Medulla oblongata (tissue), 1 donor: ENCODE results near the gene FAM78B.
A peak's percentile ranks its signal among the peaks of the same experiment; 100 is the strongest.

Experiments
- DNase-seq: peaks from one replicate; pipeline ENCODE4 v3.0.0-alpha.2; 2015; ENCODE audit errors: extremely low spot score

Gene FAM78B

DNA sequence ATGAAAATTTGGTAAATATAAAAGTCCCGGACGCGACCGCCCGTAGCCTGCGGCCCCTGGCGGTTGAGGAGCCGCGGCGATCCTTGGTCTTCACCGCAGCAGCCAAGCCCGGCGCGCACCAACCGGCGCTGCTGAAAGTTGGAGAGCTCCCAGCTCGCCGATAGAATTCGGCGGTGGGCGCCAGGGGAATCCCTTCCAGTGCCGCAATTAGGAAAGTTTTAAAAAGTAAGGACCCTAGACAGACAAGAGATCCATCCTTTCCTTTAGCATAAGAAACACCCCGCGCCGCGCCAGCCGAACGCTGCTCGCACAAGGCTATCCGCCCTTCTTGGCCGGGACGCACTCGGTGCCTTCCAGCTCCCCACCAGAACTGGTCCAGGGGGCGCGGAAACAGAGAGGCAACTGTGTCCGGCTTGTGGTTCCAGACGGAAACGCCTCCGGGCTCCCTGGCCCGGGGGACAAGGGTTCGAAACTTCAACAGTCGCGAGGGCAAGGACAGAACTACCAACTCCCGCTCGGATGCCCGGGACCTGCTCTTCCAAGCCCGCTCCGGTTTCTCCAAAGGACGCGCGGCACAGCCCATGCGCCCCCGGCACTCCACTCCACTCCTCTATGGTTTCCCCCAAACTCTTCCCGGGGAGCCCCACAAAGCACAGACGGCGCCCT lies 1.7 kb downstream of the FAM78B start:
- peak; percentile 21 for DNase-seq

DNA sequence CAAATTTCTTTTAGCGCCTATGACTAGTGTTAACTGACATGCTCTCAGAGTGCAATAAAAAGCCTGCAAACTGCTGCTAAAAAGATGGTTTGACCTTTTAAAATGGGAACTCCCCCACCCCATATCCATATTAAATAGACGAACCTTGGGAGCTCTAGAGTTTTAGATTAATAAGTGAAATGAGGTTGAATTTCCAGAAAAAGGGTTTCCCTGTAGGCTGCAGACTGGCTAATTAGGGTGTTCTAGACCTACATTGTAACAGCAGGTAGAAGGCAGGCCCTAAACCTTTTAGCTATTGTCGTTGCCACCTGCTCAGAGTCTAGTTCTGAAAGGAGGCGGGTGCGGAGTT lies 2.2 kb downstream of the FAM78B start:
- DNase-seq: no peak

DNA sequence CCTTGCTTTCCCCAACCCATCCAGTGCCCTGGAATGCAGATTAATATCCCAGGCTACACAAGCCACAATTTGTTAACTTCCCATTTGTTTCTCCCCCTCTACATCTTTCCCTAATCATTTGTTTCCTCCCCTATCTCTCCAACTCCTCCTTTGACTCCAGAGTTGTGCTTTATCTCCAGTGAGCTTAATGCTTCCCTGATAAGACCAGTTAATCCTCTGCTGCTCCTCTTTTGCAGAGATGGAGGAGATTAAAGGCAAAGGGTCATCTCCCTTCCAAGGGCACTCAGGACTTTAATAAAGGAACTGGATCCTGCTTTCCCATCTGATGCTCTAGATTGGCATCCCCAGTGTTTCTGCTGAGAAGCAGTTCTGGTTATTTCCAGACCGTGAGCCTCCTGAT lies 7.1 kb downstream of the FAM78B start:
- no peak for DNase-seq

DNA sequence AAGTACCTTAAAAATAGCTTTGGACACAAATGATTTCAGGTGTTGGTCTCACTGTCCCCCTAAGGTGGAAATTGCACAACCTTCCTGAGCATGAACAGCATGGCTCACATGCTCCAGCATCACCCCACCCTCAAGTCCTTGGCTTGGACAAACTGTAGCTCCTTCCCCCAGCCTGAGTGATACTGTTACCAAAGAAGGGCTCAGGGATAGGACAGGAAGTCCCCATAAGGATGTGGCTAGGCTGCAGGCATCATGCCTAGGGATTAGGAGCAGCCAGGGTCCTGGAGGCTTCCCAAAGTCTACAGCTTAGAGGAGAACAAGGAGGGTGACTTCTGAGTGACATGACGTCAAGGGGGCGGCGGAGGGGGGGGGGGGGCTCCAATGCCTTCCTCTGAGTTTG lies 10.1 kb downstream of the FAM78B start:
- no peak for DNase-seq

DNA sequence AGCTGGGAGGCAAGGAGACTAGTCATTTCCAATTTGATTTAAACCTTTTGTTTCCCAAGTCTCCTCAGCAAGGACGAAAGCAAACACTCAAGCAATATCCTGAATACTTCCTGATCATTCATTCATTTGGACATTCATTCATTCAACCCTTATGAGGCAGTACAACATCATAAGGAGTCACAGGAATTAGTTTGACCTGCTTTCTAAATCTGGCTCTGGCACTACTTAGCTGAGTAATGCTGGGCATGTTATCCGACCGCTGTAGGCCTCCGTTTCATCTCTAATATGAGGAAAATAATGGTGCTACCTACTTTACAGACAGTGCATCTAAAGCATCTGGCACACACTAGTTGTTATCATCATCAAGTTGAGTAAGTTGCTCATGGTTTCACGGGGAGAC lies 11.7 kb downstream of the FAM78B start:
- DNase-seq: no peak

DNA sequence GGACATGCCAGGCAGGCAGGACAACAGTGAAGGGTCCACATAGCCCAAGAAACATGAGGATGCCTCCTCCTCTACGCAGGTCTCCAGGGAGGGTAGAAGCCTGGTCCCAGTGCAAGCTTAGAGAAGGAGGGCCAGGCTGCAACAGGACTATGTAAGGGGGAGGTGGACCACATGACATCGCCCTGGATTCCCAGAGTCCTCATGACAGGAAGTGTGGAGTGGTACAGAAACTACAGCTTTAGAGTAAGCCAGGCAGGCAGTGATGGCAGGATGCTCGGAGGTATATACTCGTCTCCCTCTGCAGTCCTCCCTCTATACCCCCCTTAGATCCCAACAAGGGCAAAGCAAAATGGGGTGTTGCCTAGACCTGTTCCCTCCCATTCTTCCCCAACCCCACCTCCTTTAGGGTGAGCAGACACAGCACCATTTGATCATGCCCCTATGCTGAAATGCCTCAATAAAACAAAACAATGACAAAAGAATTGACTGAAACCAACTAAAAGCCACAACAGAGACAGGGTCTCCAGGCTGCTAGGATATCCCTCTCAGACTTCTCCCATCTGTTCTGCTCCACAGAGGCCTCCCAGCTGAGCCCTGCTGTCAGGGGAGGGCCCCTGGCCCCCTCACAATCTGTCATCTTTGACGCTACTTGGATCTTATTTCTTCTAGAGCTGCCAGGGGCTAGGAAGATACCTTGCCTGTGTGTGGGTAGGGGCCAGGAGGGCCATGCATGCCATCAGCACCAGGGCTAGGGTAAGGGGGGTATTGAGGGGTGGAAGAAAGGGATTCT lies 13.1 kb downstream of the FAM78B start:
- DNase-seq: no peak

DNA sequence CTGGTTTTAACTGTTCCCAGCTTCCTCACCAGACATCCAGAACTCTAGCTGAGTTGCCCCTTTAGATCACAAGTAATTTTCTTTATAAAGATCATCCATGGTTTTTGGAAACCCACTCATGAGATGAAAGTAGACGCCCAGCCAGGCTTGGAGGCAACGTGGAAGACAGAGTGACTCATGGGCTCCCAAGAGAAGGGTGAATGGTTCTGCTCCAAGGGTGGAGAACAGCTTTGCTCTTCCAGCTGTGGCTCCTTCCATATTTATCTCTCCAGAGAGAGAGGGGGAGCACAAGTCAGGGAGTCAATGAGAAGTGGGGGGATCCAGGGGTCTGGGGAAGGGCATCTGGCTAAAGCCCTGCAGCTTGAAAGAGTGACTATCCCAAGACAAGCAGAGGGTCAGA lies 13.8 kb downstream of the FAM78B start:
- DNase-seq: no peak

DNA sequence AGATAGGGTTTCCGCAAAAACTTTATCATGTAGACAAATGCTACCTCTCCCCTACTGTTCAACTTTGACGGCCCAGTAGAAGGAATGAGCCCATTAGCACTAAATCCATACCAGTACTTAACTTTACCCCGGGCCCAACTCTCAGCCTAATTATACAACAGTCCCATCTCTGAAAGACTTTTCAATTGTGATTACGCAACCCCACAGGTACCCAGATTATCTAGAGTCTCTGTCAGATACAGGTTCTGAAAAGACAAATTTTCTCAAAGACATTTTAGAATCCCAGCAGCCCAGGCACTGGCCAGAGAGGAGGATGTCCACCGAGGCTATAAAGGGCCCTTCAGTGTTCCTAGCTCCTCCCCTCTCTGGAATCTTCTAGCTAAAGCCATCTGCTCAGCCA lies 15.0 kb downstream of the FAM78B start:
- no peak for DNase-seq

DNA sequence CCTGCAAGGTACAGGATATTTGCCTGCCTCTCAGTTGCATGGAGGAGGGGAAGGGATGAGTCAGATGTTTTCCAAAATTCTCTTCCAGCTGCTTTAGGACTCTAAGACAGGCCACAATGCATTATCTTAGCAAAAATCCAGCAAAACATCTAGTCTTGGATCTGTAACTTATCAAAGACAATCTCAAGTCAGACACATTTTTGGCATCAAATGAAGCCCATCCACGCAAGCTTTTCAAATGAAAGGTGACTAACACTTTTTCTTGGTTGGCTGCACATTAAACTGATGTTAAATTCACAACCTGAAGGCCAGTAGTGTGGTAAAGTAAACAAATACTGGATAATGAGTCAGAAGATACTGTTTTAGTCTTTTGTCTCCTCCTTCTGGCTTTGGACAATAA lies 21.3 kb downstream of the FAM78B start:
- no peak for DNase-seq

DNA sequence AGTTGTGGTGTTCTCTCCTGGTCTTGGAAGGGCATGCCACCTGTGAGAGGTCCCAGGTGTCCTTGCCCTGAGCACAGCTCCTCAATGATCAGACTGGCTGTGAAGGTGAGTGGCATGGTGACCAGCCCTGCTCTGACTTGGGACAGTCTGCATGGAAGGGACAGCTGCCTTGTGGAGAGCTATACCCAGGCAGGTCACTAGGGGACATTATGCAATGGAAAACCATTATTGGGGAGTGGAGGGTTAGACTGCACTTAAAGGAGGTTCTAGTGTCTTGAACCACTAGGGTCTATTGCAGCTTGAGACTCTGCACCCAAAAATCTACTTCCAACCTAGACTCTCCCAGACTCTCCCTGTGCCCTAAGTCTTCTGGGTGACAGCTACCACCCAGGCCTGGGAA lies 24.8 kb downstream of the FAM78B start:
- no peak for DNase-seq

DNA sequence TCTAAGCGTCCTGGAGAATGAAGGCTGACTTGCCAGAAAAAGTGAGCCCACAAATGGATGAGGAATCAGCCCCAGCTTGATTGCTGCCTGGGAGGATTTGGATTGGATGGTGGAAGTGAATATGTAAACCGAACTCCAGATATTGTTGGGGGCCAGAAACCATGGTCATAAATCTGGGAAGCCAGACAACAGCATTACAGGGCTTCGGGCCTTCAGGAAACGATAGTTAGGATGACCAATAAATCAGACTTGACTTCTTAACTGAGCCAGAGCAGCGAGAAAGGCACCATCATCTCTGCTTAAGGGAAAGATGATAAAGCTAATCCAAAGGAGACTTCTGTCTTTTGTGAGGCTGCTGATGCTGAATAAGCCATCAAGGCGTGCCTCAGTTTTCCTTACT lies 26.6 kb downstream of the FAM78B start:
- DNase-seq: no peak

DNA sequence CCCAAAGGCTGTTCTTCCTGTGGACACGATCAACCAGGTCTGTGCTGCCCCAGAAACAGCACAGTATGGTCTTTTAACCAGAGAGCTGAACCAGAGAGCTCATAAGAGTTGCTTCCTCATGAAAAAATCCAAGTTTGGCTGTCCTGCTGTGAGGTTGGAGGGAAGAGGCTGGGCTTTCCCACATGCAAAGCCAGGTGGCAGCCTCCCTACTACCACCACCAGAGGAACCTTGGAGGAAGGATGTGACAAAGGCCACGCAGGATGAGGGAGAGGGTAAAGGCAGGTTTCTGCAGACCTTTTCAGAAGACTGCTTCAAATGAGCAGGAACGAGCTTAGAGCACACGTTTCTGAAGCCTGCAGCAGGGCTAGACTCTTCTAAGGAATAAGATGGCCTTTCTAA lies 27.1 kb downstream of the FAM78B start:
- no peak for DNase-seq

DNA sequence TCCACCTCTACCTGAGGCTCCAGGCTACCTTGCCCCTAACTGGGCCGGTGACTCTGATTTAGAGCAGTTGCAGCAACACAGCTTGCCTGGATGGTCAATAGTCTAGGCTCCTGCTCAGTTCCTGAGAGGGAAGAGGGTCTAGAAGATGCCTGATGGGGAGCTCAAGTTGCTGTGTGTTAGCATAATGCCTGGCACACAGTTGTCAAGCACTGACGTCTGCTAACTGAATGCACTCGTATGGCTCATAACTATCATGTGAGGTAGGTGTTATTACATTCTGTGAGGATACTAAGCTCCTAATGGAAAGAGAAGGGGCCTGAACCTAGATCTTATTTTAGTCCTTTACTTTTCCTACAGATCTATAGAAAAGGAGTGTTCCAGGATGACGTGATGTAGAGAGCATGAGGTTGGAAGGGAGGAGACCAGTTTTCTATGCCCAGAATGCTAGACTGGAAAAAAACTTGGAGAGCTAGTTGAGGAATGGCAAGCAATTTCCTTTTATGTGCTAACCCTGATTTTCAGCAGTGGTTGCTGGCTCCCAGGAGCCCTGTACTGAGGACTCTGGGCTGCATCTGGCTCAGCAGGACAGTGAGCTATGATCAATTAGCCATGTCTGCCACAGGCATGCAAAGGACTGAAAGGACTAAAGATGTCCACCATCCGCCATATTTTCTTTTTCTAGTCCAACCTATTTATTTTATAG lies 30.0 kb downstream of the FAM78B start:
- no peak for DNase-seq

DNA sequence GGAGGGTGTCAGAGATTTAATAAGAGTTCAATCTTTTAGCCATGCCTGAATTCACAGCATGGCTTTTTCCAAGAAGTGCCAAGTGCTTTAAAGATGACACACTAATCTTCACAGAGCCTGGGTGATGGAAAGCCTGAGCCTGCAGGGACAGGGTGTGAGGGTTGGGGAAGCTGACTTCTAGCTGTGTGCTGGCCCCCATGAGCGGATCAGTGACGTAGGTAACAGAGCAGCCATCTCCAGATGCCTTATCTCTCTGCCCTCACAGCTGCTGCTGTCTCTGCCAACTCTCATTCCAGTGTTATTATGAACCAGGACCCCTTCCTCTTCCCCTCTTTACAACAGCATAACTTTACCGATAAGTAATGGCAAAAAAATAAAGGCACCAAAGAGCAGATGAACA lies 30.6 kb downstream of the FAM78B start:
- DNase-seq: no peak

DNA sequence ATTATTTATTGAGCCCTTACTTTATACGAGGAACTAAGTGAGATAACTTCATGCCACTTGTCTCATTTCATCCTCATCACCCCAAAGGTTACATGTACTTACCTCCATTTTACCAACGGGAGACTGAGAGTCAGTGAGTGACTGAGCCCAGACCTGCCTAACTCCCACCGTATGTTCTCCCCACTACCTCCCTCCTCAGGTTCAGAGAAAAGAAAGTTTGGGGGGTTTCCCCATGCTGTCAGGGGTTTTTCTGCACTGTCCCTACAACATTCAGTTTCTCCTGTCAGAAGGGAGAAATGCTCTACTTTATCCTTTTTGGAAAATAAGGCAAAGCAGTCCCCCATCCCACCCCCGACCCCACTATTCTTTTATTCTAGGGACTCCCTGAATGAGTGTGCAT lies 32.9 kb downstream of the FAM78B start:
- DNase-seq: no peak

DNA sequence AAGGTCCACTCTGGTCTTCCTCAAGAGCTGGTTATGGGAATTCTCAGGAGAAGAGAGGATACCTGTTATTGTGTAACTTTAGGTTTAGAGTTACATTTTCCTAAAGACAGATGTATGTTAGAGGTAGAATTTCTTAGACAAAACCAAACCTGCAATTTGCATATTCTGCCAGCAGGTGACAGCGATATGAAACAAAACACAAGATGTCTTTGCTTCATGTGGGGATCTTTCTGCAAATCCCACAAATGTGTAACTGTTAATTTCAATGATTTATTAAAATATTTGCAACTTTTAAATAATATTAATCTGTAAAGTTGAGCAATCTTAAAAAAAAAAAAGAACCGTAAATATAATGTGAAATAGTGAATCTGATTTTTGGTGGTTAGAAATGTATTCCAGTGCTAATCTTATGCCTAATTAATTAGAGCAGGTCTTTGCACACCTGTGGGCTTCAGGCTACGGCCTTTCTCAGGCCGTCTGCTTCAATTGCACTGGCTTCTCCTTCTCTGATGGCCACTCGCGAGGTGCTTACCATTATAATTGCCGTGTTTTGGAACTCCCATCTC lies 33.4 kb downstream of the FAM78B start:
- DNase-seq: no peak

DNA sequence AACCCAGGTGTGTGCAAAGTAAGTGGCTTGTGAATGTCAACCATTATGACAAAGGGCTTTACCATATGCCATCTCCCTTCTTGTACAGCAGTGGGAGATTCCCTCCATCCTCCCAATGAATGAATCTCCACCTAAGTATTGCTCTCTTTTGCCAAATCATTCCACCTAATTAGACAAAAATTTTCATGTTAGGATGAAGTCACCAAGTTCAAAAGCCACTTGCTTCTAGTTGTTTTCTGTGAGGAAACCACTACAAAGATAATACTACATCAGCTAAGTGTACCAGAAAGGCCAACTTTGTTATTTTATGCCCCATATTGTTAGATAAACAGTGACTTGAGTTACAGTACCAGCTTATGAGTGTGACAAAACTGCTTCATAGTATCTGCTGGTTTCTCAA lies 34.3 kb downstream of the FAM78B start:
- DNase-seq: no peak

DNA sequence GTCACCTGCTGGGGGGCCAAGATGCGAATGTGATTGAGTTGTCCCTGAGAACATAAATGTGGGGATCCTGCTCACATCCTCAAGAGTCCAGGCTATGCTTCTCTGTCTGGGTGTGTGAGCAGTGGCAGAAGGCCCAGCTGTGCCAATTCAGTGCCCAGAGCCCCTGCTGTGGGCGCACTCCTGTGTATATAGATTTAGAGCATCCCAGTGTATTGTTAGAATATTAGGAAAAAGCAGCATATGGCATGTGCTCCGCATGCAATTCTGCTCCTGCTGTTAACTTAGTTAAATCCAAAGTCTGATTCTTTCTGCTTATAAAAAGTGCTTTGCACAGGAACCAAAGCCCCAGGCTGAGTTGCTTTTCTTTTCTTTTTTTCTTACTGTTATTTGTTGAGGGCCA lies 37.8 kb downstream of the FAM78B start:
- no peak for DNase-seq

DNA sequence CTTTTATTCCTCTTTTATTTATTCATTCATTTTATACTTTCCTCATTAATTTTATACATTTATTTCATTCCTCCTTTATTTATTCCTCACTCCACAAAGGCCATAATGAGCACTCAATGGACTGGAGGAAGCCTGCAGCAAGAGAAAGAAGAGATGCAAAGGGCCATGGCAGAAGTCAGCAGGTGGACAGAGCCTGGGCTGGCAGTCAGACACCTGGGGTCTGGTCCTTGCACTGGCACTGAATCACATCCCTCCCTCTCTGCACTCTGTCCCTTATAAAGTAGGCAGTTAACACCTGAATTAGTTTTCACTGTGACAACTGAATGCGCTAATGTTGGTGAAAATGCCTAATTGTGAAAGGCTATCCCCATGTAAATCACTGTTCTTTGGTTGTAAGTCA lies 38.6 kb downstream of the FAM78B start:
- DNase-seq: no peak

DNA sequence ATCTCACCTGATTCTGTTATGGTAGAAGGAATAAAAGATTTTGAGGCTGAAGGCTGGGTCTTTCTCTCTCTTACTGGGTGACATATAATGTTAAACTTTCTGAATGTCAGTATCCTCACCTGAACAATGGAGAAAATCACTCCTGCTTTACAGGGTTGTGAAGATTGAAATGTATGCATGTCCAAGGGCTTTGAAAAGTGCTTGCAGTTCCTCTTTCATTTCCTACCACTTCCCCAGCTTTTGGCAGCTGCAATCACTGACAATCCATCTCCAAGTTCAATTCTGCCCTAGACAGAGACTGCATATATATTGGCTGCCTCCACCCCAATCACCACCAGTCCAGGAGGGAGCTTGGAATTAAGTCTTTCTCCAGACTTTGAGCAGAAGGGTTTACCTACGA lies 39.8 kb downstream of the FAM78B start:
- DNase-seq: peak; percentile 21

DNA sequence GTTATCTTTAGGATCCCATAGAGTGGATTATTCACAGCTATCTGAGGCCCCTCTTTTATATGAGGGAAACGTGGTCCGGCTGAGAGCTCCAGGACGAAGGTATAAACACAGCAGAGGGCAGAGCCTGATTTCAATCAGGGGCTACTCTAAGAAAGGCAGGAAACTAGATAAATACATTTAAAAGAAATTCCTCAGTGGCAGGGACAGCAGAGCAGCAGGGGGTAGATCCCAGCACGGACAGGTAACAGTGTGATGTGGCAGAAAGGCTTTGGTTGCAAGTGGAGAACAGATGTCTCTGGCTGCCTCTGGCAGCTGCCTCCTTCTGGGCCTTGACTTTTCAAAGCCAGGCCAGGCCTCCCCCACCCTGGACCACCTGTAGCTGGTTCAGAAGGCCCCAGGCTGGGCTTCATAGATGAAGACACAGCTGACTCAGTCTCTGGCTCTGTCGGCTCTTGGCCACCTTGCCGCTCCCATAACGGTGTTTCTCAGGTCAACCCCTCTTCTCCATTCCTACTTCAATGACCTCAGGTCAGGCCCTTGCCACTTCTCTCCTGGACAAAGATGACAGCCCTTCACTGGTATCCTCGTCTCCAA lies 43.8 kb downstream of the FAM78B start:
- no peak for DNase-seq

DNA sequence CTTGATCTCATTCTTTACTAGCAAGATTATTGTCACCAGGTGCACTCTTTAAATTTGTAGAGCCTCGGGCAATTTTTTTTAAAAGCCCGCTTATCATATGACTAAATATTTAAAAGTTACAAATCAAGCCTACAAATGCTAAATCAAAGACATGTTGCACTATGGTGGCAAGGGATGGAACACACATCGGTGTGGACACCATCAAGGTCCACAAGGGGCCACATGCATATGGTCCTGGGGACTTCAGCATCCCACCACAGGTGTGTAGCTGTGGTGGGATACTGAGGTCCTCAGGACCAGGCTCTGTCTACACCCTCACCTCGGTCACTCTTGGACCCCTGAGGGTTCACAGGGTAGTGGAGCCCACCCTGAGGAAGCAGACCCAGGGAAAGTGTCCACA lies 45.8 kb downstream of the FAM78B start:
- DNase-seq: no peak
